NOMO-1 treated with DMSO at 0.1 percent for 48 hours (cell line): ENCODE measurements around the gene AGAP1.

Source experiments
- DNase-seq: peaks from one replicate; lab custom pipeline; 2025; ENCODE audit not compliant: unreplicated experiment; lab: John Stamatoyannopoulos, UW

The AGAP1 gene

DNA sequence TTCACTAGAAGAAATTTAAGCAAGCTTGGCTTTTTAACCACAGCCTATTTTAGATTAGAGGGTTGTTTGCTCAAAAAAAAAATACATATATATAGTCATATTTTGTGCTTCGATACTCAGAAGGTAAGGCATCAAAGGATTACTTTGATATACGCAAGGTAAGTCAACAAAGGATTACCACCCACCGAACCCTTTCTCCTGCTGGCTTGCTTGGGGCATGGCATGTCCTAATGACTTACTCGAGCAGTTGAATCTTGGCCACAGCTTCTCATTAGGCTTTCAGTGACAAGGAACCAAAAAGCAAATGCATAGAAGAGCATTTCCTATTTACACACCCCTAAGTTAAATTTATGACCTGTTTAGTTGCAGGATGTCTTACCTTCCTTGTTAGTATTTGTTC, 295.7 kb downstream of the AGAP1 start:
- no peak for DNase-seq

DNA sequence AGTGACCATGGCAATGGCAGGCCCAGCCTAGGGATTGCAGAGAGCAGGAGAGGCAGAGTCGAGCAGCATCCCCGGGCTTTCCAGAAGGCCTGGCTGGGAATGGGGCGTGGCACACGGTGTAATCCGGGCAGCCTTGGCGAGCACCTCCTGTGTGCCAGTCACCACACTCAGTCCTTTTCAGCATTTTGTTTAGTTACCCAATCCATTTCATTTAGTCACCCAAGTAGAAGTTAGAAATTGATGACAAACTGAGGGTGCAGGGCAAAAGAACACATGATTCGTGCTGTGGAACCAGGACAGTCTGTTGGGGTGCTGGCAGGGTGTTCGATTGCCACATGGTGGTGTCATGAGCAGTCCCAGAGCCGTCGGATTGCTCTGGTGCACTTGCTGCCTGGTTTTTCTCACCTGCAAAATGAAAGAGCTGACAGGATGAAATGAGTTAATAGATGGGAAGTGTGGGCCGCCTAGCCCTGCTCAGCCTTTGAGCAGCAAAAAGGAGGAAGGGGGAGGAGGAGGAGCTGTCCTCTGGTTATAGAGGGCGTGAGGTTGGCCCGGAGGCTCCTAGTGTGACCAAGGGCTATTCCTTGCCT, 299.4 kb downstream of the AGAP1 start:
- DNase-seq: no peak

DNA sequence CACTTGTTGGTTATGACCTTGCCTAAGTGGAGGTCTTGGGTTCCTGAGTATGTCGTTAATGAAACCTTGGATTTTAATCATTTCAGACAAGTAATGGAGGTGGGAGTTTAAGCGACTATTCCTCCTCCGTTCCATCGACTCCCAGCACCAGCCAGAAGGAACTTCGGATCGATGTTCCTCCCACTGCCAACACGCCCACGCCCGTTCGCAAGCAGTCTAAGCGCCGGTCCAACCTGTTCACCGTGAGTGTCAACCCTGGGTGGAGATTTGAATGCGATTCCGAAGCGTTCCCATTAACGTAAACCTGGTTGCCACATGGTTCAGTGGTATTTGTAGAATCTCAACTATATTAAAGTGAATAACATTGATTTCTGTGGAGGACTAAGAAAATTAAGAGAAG, 305.4 kb downstream of the AGAP1 start:
- DNase-seq: no peak

DNA sequence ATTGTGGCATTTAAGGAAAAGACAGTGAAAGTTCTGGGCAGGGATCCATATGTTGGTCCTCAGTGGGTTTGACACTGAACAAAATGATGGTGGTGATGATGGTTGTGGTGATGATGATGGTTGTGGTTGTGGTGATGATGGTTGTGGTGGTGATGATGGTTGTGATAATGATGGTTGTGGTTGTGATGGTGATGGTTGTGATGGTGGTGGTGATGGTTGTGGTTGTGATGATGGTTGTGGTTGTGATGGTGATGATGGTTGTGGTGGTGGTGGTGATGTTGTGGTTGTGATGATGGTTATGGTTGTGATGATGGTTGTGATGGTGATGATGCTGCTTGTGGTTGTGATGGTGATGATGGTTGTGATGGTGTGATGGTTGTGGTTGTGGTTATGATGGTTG, 308.7 kb downstream of the AGAP1 start:
- no peak for DNase-seq

DNA sequence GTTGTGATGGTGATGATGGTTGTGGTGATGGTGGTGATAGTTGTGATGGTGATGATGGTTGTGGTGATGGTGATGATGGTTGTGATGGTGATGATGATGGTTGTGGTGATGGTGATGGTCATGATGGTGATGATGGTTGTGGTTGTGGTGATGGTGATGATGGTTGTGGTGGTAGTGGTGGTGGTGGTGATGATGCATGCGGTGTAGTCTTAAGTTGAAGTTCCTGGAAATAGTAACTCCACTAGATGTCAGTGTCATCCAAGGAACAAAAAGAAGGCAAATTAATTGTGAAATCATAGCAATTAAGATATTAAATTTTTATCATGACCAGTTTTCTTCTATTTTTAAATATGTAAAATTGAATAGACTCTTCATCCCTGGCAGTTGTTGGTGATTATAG, 309.2 kb downstream of the AGAP1 start:
- DNase-seq: no peak

DNA sequence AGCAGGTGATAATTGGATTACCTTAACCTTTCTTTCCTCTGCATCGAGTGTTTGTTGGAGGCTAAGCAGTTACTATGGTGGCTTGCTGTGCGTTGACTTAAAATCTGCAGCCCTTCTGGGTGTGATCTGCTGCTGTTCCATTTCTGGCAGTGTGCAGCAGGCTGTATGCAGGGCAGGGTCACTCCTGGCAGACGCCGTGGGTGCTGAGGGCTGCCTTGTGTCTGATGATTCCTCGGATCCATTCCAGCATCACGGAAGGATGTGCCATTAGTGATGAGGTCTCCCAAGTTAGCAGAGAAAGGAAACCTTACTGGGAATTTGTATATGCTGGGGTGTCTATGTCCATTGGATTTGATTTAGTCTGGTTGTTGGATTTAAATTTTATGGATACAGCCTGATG, 310.8 kb downstream of the AGAP1 start:
- DNase-seq: no peak

DNA sequence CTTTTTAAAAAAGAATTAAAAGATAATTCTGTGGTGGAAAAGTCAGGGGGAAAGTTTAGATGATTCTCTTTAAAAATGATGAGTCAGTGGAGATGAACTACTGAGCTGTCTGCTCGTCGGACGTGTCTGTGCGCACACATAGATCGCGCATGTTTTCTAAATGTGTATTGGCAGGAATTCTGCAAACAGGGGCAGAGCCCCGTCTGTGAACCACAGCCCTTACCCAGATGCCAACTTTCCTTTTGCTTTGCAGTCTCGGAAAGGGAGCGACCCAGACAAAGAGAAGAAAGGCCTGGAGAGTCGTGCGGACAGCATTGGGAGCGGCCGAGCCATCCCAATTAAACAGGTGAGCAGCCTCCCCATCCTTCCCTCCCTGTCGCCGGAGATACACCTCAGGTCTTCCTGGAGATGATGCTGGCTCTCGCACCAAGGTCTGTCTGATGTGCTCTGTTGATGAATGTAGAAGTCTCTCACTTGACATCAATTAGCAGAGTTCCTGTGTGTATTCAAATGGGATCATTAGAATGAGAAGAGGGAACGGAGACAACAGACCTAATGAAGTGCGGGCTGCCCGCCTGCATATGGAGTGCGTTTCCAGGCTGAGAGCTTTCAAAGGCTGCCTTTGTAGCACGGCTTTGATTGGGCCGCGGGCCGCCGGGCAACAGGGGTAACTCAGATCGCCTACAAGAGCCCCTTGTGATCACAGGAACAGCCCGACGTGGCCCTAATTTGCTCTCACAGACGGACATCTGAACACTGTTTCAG, 313.3 kb downstream of the AGAP1 start:
- DNase-seq: no peak

DNA sequence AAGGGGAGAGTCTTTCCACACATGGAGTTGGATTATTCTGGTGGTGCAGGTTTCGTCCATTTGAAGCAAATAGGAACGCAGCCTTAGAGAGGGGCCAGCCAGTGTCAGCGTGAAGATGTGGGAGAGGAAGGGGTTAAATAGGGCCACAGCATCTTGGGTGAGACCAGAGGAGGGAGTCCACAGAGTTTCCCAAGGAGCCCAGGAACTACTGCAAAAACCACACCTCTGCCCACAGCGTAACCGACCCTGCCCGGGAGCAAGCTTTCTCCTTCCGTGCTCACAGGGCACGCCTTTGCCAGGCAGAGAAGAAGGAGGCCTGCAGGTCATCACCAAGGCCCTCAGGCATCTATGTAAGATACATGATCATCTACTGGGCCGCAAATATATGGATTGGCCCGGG, 314.5 kb downstream of the AGAP1 start:
- no peak for DNase-seq

DNA sequence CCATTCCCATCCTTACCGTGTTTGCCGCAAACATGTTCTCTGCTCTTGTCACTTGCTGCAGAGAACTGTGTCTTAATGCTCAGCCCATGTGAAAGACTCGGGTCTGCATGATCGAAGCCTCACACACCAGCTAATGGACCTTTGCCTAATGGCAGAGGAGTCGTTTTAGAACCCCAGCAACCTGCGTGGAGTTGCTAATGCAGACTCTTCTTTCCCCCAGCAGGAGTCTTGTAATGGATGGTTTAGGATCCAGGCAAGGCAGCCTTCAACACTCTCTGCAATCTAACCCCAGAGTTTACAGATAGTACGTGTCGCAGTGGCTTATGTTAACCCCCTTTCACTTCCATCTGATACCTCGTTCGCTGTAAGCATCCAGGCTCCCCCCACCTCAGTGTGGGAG, 316.4 kb downstream of the AGAP1 start:
- DNase-seq: no peak

DNA sequence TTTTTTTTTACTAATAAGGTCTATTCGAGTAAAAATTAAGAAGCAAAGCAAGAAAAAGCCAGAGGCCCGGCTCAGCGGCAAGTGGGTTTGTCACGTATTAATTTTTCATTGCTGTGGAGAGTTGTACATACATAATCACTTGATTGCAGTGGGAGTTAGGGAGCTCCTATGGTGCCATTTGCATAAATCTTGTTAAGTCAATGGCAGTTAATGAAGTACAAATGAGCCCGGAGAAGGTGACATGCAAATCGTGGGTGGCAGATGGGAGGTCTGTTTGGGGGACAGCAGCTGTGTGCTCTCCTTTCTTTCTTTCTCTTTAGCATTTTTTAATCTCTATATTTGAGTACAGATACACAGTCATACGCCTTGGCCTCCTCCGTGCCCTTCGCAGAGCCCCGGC, 317.0 kb downstream of the AGAP1 start:
- DNase-seq: no peak

DNA sequence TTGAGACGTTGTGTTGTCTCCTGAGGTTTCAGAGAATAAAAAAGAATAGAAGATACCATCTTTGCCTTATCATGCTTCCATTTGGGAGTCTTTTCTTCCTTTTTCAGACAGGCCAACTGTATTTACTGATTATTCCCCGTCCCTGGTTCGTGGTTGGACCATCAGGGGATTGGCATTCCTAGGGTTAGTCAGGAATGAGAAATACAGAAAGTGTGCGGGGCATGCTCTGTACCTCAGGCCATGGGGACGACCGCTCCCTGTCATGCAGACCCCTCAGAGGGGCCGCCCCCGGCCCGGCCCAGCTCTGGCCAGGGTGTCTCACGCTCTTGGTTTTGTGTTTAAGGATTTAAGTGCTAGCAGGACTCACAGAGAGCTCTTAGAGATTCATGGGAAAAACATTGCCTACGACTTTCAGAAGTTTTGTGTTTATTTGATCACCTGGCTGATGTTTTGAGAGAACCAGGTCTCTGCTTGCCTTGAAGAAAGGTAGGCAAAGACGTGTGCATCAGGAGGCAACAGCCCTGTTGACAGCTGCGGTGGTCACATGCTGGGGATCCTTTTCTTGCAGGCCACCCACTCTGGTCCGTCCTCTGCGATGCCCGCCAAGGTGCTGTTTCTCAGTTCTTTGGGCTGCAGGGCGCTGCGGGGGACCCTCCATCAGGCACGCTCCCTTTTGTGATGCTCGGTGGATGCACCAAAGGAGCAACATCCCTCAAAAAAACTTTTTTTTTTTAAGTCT, 317.8 kb downstream of the AGAP1 start:
- no peak for DNase-seq

DNA sequence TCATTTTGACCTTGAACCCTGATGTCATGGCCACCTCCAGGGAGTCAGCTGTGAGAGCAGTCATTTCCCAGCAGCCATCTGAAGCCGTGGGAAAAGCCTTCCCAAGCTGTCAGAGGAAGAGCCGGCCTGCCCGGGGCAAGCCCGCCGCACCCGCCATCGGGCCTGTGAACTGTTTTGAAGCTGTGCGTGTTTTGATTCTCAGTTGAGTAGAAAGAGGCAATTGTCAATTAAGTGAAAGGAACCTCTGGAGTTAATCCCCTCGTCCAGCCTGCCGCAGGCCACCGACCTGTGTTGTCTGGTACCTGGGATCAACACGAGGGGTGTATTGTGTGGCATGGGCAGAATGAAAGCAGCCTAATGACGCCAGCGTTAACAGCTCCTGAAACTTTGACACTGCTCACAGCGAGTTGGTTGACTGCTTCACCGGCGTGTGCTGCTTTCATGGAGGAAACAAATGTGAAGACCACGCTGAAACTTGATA, 318.4 kb downstream of the AGAP1 start:
- DNase-seq: no peak

DNA sequence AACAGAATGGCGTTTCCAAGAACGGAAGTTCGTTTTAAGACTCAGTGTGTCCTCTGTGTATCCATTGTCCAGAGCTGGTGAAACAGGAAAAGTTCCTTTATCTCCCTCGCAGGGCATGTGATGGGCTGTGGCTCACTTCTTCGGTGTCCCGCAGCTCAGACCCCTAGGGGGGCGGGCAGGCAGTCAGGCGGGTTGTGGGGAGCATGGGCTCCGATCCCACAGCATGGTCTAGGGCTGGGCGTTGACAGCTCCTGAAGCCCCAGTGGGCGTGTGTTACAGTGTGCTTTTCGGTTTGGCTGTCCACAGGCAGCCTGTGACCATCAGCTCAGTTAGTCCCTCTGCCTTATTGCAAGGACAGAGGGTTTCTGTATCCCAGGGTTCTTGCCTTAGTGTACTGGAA, 319.6 kb downstream of the AGAP1 start:
- no peak for DNase-seq

DNA sequence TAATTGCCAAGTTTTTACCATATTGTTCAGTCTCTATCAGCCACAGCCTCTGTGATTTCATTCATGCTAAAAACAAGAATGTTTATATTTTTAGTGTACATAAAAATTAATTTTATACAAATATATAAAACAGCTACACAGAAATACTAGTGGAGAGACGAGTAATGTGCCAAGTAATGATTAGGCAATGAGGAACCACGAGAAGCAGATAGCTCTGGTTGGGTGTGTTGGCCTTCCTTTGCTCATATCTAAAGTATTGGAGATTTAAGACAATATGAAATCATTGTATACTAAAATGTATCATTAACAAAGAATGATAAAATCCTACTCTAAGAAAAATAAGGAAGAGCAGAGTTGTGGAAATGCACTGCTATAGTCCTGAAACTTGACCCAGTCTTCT, 326.7 kb downstream of the AGAP1 start:
- DNase-seq: no peak

DNA sequence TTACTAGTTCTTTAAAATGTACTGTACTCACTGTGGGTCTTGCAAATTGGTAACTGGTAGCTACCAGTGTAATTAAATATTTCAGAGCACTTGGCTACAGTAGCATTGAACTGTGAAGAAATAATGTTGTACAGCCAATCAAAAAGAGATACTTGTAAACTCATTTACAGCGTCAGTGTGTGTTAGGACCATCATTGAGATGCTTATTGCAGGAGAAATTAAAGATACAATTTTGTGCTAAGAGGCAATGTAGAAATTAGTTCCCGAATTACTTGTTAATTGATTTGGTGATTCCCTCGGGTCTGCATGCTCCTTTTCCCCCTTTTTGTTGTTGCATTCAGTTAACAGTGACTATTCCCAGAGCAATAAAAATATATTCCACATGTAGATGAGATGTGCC, 330.5 kb downstream of the AGAP1 start:
- no peak for DNase-seq

DNA sequence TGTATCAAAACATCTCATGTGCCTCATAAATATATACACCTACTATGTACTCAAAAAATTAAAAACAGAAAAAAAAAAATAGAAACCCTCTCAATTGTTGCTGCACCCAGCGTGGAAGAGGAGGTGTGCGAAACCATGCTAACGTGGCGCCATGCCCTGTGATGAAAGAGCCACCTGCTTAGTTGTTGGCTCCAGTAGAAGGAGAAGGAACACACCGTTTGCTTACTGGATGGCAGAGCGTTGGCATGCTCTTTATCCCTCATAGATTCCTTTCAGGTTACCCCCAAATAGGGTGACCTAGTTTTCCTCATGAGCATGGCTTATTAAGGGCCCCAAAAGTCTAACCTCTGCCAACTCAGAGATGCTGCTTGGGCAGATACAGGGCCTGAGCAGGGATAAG, 332.1 kb downstream of the AGAP1 start:
- no peak for DNase-seq

DNA sequence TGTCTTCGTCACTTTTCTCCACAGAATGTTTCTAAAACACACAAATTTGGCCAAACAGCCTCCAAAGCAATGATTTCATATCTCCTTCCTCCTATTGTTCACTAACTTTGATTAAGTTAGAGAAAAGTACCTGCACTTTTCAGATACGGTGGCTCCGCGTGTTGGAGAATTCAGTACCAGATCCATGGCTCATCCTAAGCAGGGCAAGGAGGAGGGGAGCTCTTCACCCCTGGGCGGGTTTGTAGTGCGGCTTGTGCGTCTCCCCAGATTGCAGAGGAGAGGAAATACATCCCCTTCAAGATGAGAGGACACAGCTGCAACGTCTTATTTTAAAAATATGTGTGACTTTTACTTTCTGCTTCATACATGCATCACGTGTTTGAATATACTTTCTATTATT, 333.0 kb downstream of the AGAP1 start:
- DNase-seq: no peak

DNA sequence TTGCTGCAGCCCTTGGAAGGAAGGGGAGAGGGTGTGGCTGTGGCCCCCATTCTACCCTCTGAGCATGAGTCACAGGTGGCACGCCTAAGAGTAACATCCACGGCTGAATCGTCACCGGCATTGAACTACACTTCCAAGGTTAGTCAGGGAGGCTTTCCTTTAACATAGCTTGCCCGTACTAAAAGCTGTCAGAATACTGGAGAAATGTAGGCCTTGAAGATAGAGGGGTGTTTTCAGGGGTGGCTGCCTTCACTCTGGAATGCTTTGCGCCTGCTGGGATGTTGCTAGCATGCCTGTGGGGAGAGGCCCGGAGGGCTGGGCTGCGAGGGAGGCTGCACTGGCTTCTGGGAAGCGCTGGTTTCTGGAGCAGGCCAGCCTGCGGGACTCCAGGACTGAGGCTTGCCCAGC, 333.7 kb downstream of the AGAP1 start:
- DNase-seq: no peak

DNA sequence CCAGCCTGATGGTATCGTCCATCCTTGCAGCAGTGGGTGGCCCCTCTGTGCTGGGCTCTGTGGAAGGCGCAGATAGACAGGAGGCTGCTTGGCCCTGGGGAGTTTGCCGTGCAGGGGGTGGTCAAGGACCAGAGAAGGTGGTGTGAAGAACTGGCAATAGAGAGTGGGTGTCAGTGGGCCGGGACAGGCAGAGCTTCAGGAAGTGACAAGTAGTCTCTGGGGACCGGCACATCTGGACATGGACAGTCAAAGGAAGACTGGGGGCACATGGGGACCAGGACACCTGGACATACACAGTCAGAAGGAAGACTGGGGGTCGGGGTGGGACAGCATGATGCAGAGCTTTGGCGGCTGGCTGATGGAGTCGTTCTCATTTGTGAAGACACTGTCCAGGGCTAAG, 335.9 kb downstream of the AGAP1 start:
- no peak for DNase-seq

DNA sequence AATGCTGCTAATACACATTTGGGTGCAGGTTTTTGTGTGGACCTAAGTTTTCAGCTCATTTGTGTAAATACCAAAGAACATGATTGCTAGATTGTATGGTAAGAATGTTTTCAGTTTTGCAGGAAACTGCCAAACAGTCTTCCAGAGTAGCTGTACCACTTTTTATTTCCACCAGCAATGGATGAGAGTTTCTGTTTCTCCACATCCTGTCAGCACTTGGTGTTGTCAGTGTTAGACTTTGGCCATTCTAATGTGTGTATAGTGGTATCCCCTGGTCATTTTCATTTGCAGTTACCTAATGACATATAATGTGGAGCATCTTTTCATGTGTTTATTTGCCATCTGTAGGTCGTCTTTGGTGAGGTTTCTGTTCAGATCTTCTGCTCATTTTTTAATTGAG, 337.9 kb downstream of the AGAP1 start:
- no peak for DNase-seq

DNA sequence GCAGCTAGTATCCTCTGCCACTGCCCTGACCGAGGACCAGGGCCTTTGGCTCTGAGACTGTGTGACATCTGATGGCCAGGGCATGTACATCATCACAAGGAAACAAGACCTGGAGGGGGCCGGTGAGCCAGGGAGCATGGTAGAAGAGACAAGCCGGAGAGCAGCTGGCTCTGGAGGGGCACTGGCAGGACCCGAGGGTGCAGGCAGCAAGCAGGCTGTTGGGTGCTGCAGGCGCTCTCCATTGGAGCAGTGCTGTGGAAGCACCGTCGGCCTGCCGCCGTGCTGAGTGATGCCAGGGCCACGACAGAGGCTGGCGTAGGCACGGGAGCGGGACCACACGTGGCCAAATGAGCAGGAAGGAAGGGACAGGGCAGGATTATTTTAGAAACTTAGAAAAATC, 339.1 kb downstream of the AGAP1 start:
- DNase-seq: no peak

DNA sequence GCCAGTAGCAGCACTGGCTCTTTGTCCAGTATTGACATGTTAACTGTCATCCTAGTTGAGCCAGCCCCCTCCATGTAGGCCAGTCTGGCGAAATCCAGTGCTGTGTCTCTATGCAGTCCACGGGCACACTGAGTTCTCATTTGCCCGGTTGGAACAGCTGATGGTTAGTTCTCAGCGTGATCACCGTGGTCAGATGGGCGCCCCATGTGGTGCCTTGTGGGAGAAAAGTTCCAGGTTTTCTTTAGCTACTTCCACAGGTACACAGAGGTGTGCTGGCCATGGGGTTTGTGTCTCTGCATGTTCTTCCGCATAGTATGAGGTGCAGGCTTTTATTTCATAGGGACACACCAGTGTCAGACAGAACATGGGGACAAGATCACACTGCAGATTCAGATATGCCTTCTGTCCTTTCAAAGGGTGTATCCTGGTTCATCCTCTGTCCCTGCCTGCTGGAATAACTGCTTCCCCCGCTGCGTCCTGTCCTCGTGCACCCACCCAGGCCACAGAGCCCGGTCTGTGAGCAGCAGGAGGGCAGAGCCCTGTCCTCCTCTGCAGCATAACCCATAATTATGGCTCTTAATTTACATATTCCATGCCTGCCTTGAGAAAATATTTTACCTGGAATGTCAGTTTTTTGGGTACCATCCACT, 340.3 kb downstream of the AGAP1 start:
- DNase-seq: no peak
